HepG2 (cell line): ENCODE data around the gene AFDN. TPM values are rescaled to one million over a fixed set of nuclear protein-coding genes. Genes with fewer than 3 reads are reported as not detected.

Experiments used
- ATAC-seq: fragments of 200-7000 bp; cut with Tn5 transposase; 3 replicates; pipeline ENCODE4 v1.9.1; 2020; ENCODE audit warnings: mild to moderate bottlenecking, moderate library complexity
- BruUV-seq: library from RNA; stranded (reverse); fragments of 400-500 nt; replicated peaks from 2 replicates; lab custom pipeline; 2021; lab: Mats Ljungman, UMichigan
- CTCF ChIA-PET: fragments of 300-600 bp; formaldehyde crosslinking; extraction: SDS; loops from one replicate; lab custom pipeline; 2021; ENCODE audit warnings: low total read pairs, inconsistent platforms, low intra/inter-chr PET ratio; lab: Yijun Ruan, JAX
- POLR2A ChIA-PET: fragments of 350-600 bp; sonication (Branson Sonifier 250); formaldehyde crosslinking; loops from one replicate; lab custom pipeline; 2020; ENCODE audit warnings: antibody characterized with exemption, inconsistent platforms; lab: Yijun Ruan, JAX
- DNase-seq: peaks from one replicate; pipeline ENCODE4 v3.0.0-alpha.2; 2015; ENCODE audit warnings: low spot score
- FAIRE-seq: peaks from 3 replicates; lab custom pipeline; 2011; peaks lifted over from hg19 to GRCh38; lab: Jason Lieb, UNC
- H2AFZ ChIP-seq: one replicate; pipeline ENCODE4 v1.6.1; 2011; ENCODE audit warnings: low read length, inconsistent platforms
- H3K27ac ChIP-seq: fragments of 300-600 bp; 3 replicates; pipeline ENCODE4 v1.8.0; 2011; ENCODE audit warnings: mixed run types, mild to moderate bottlenecking, mixed read lengths, low read length, inconsistent platforms; ENCODE audit not compliant: insufficient read depth; ENCODE audit errors: extremely low read length
- H3K27me3 ChIP-seq, 2 experiments: fragments of 200-600 bp in 1 of 2; 2 replicates in 1 of 2; 3 replicates in 1 of 2; pipeline versions ENCODE4 v1.6.0 to v1.8.0; 2011; ENCODE audit warnings: low read length in 2 of 2, mild to moderate bottlenecking in 2 of 2, moderate library complexity in 2 of 2, inconsistent platforms in 1 of 2; ENCODE audit not compliant: insufficient read depth in 2 of 2, control insufficient read depth in 1 of 2
- H3K36me3 ChIP-seq, 2 experiments: fragments of 200-600 bp in 1 of 2; replicated peaks in 1 of 2; 2 replicates in 1 of 2; 3 replicates in 1 of 2; pipeline versions ENCODE4 v1.5.1 to v1.8.0; 2011; ENCODE audit warnings: low read length in 2 of 2, inconsistent platforms in 1 of 2; ENCODE audit not compliant: insufficient read depth in 2 of 2, control insufficient read depth in 1 of 2
- H3K4me1 ChIP-seq: 2 replicates; pipeline ENCODE4 v1.5.1; 2012; ENCODE audit warnings: low read length, inconsistent platforms; ENCODE audit not compliant: insufficient read depth
- H3K4me2 ChIP-seq: 2 replicates; pipeline ENCODE4 v1.6.0; 2011; ENCODE audit warnings: low read depth, low read length, inconsistent platforms
- H3K4me3 ChIP-seq, 3 experiments: fragments of 200-600 bp in 1 of 3; sonication (generic), shearing (Covaris generic) in 1 of 3; replicated peaks in 1 of 3; 2 replicates each; pipeline ENCODE4 v1.5.1; 2011 to 2016; ENCODE audit warnings: low read length in 3 of 3, inconsistent platforms in 2 of 3, low read depth in 2 of 3, mild to moderate bottlenecking in 2 of 3, control low read depth in 1 of 3, mixed read lengths in 1 of 3; ENCODE audit not compliant: insufficient read depth in 1 of 3
- H3K79me2 ChIP-seq: one replicate; pipeline ENCODE4 v1.6.1; 2011; ENCODE audit warnings: low read length, inconsistent platforms; ENCODE audit not compliant: insufficient read depth
- H3K9ac ChIP-seq: 2 replicates; pipeline ENCODE4 v1.6.0; 2011; ENCODE audit warnings: mild to moderate bottlenecking, low read depth, low read length, inconsistent platforms; ENCODE audit not compliant: insufficient read depth
- H3K9me3 ChIP-seq: 2 replicates; pipeline ENCODE4 v1.5.1; 2012; ENCODE audit warnings: mild to moderate bottlenecking, low read length
- H4K20me1 ChIP-seq: 2 replicates; pipeline ENCODE4 v1.6.0; 2011; ENCODE audit warnings: inconsistent platforms, mild to moderate bottlenecking, low read length, moderate library complexity; ENCODE audit not compliant: insufficient read depth
- FOXC1 ChIP-seq: sonication (generic); formaldehyde crosslinking; IDR thresholded peaks from 2 replicates; pipeline ENCODE4 v1.8.0; 2022; ENCODE audit warnings: mild to moderate bottlenecking, missing genetic modification reagents, borderline replicate concordance
- GATAD2A ChIP-seq: IDR thresholded peaks from 2 replicates; pipeline ENCODE4 v1.6.1; 2016
- GLI4 ChIP-seq: sonication (generic); formaldehyde crosslinking; IDR thresholded peaks from 2 replicates; pipeline ENCODE4 v1.5.1; 2020; ENCODE audit warnings: missing genetic modification reagents, mild to moderate bottlenecking, moderate library complexity, borderline replicate concordance
- PPARG ChIP-seq: conservative IDR thresholded peaks from 2 replicates; pipeline ENCODE4 v1.6.1; 2016; ENCODE audit warnings: missing biosample characterization, missing genetic modification reagents
- SIX1 ChIP-seq: sonication (generic); formaldehyde crosslinking; IDR thresholded peaks from 2 replicates; pipeline ENCODE4 v1.4.0; 2020; ENCODE audit warnings: missing genetic modification reagents, borderline replicate concordance
- SMC3 ChIP-seq: IDR thresholded peaks from 2 replicates; pipeline ENCODE4 v1.6.1; 2011; ENCODE audit warnings: low read length, improper control_type of control experiment
- THAP11 ChIP-seq: IDR thresholded peaks from 2 replicates; pipeline ENCODE4 v1.6.1; 2016; ENCODE audit warnings: missing biosample characterization, missing genetic modification reagents
- ZBTB8A ChIP-seq: sonication (generic); formaldehyde crosslinking; IDR thresholded peaks from 2 replicates; pipeline ENCODE4 v1.4.0; 2020; ENCODE audit warnings: mild to moderate bottlenecking, low read depth, missing genetic modification reagents, borderline replicate concordance
- ZFP41 ChIP-seq: sonication (generic); formaldehyde crosslinking; IDR thresholded peaks from 2 replicates; pipeline ENCODE4 v1.4.0; 2020; ENCODE audit warnings: mild to moderate bottlenecking, missing genetic modification reagents, borderline replicate concordance
- ZNF235 ChIP-seq: sonication (generic); formaldehyde crosslinking; IDR thresholded peaks from 2 replicates; pipeline ENCODE4 v1.8.1; 2023; ENCODE audit warnings: mild to moderate bottlenecking, missing genetic modification reagents, borderline replicate concordance
- ZNF282 ChIP-seq: fragments of 450-650 bp; IDR thresholded peaks from 2 replicates; pipeline ENCODE4 v1.6.1; 2018; ENCODE audit not compliant: partially characterized antibody
- ZNF615 ChIP-seq: sonication (generic); formaldehyde crosslinking; IDR thresholded peaks from 2 replicates; pipeline ENCODE4 v1.5.0; 2020; ENCODE audit warnings: mild to moderate bottlenecking, missing genetic modification reagents, borderline replicate concordance
- ZNF883 ChIP-seq: sonication (generic); formaldehyde crosslinking; IDR thresholded peaks from 2 replicates; pipeline ENCODE4 v1.5.1; 2020; ENCODE audit warnings: mild to moderate bottlenecking, missing genetic modification reagents; ENCODE audit errors: not compliant biosample characterization
- ZNF891 ChIP-seq: sonication (generic); formaldehyde crosslinking; IDR thresholded peaks from 2 replicates; pipeline ENCODE4 v1.5.0; 2020; ENCODE audit warnings: mild to moderate bottlenecking, missing genetic modification reagents
- ZSCAN21 ChIP-seq: sonication (generic); formaldehyde crosslinking; IDR thresholded peaks from 2 replicates; pipeline ENCODE4 v1.8.0; 2022; ENCODE audit warnings: mild to moderate bottlenecking, missing genetic modification reagents, moderate library complexity, borderline replicate concordance
- WGBS: methylation state at CpG from one replicate; pipeline ENCODE4 v1.1.6; 2017; ENCODE audit warnings: low lambda C conversion rate; 5-methylcytosine and 5-hydroxymethylcytosine counted together
- in situ Hi-C: cut with HindIII; loops from 2 replicates; pipeline ENCODE4 v1.10.0; 2017; ENCODE audit warnings: low pct_unique_long_range_greater_than_20kb; ENCODE audit not compliant: extremely low pct_ligation_motif_present
- intact Hi-C: fragments of 100-400 bp; cut with micrococcal nuclease; formaldehyde crosslinking; loops from one replicate; pipeline ENCODE4 v1.10.0; 2022; ENCODE audit not compliant: unreplicated experiment
- polyA plus RNA-seq, 8 experiments: library from polyadenylated mRNA; depleted of rRNA in 3 of 8; stranded (reverse) in 7 of 8; unstranded in 1 of 8; fragments of >200 nt; fragmentation: Illumina TruSeq in 4 of 8; extraction: Trizol in 4 of 8; gene quantifications; 2 replicates each; pipeline versions ENCODE4 v1.2.1 to v1.2.3, GENCODE V29; 2011 to 2016; ENCODE audit warnings: low read depth in 4 of 8, missing spikeins in 1 of 8, mixed read lengths in 1 of 8; ENCODE audit not compliant: insufficient read depth in 1 of 8
- total RNA-seq, 5 experiments: library from RNA; depleted of rRNA; stranded (reverse); fragments of >200 nt; fragmentation: Illumina TruSeq; extraction: Trizol; gene quantifications; 2 replicates each; pipeline ENCODE4 v1.2.3, GENCODE V29; 2016; ENCODE audit warnings: low read depth in 1 of 5
- TF ChIP-seq, protein P1 (sequence below): sonication (generic); formaldehyde crosslinking; IDR thresholded peaks from 2 replicates; pipeline ENCODE4 v1.4.0; 2020; ENCODE audit warnings: missing genetic modification reagents, borderline replicate concordance
- TF ChIP-seq, protein P2 (sequence below): sonication (generic); formaldehyde crosslinking; IDR thresholded peaks from 2 replicates; pipeline ENCODE4 v1.5.0; 2020; ENCODE audit warnings: mild to moderate bottlenecking, missing genetic modification reagents, moderate library complexity
- TF ChIP-seq, protein P3 (sequence below): conservative IDR thresholded peaks from 2 replicates; pipeline ENCODE4 v1.6.1; 2018; ENCODE audit warnings: missing genetic modification reagents

AFDN gene
- total and polyA plus RNA-seq, 2 of the 13 experiments (the other 11 are each of a cell fraction or from before 2014, with no cell fraction given), result 136 to 151 TPM

DNA sequence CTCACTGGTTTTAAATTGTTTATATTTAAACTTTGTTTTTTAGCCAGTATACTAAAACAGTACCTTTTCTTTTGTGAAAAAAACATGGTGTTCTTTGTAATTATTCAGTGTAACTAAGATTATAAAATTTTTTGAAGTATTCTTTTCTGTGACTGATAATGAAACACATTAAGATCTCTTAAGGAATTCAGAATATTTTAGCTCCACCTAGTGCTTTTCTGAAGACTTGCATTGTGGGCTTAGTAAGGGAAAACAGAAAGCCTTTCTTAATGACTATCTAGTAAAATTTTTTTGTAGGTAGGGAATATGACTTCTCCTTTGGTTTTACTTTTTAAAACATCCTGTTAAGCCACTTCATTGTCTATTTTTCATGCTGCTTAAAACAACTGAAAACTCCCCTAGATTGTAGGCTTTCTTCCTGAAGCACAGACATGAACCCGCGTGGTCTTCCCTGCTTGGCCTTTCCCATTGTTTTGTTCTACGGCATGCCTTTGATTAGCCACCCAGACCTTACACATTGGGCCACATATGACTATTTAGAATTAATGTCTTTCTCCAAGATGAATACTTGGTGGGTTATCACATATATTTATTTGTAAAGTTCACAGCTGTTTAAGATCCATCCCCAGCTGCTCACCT is 72.1 kb downstream of the AFDN start:
- DNase-seq (peak; percentile 43), FAIRE-seq (peak; percentile 84), ATAC-seq (no peak)
- Histone ChIP-seq H3K4me2 (no peak overlapping the region), H3K4me3 (no peak overlapping the region), H3K27ac (no peak overlapping the region), H4K20me1 (no peaks in the 10 kb centered on the region), H3K27me3 (no peaks in the 10 kb centered on the region), H3K9me3 (no peaks in the 10 kb centered on the region), H3K79me2 (no peaks in the 10 kb centered on the region), H3K4me1 (peaks cover 8% of the 10 kb centered on the region; the same call in 1 of the 2 replicates), H3K9ac (no peak overlapping the region), H2AFZ (no peak overlapping the region), H3K36me3 (peaks cover 27 to 83% of the 10 kb centered on the region in 2 experiments)
- ChIA-PET POLR2A (no interaction called here), CTCF (interaction anchor here (0.7 to 1.7 kb wide), 4 partner anchors 35 to 413 kb away, joined by 3 to 13 read pairs (median 5); no protein-coding TSS in a partner anchor)
- 91% methylated on average over 3 of the region's 3 CpGs for WGBS
- no TSS peak for BruUV-seq
- intact Hi-C loops (loop anchor here (1.0 to 5.0 kb wide), 3 partner anchors 71 to 413 kb away; partner anchors contain the start of gene AFDN), in situ Hi-C loops (no loop called here)
- TF ChIP-seq ZNF615 (CRISPR knock-in tag) (no peak), ZSCAN21 (no peak), ZNF891 (CRISPR knock-in tag) (no peak), ZFP41 (CRISPR knock-in tag) (no peak), GLI4 (CRISPR knock-in tag) (peak; percentile 22; the same call in 1 of the 2 replicates), PPARG (0 out of 2 replicates have a peak, but pooled peaks have one; percentile 19), GATAD2A (CRISPR knock-in tag) (0 out of 2 replicates have a peak, but pooled peaks have one; percentile 19), FOXC1 (no peak), SIX1 (CRISPR knock-in tag) (no peak), SMC3 (peak; percentile 85), ZBTB8A (CRISPR knock-in tag) (no peak), ZNF235 (no peak), ZNF883 (CRISPR knock-in tag) (no peak), THAP11 (peak; percentile 27; the same call in 1 of the 2 replicates), ZNF282 (no peak)
- TF ChIP-seq, protein P1, sequence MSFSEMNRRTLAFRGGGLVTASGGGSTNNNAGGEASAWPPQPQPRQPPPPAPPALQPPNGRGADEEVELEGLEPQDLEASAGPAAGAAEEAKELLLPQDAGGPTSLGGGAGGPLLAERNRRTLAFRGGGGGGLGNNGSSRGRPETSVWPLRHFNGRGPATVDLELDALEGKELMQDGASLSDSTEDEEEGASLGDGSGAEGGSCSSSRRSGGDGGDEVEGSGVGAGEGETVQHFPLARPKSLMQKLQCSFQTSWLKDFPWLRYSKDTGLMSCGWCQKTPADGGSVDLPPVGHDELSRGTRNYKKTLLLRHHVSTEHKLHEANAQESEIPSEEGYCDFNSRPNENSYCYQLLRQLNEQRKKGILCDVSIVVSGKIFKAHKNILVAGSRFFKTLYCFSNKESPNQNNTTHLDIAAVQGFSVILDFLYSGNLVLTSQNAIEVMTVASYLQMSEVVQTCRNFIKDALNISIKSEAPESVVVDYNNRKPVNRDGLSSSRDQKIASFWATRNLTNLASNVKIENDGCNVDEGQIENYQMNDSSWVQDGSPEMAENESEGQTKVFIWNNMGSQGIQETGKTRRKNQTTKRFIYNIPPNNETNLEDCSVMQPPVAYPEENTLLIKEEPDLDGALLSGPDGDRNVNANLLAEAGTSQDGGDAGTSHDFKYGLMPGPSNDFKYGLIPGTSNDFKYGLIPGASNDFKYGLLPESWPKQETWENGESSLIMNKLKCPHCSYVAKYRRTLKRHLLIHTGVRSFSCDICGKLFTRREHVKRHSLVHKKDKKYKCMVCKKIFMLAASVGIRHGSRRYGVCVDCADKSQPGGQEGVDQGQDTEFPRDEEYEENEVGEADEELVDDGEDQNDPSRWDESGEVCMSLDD (CRISPR knock-in tag), result no peak
- TF ChIP-seq, protein P2, sequence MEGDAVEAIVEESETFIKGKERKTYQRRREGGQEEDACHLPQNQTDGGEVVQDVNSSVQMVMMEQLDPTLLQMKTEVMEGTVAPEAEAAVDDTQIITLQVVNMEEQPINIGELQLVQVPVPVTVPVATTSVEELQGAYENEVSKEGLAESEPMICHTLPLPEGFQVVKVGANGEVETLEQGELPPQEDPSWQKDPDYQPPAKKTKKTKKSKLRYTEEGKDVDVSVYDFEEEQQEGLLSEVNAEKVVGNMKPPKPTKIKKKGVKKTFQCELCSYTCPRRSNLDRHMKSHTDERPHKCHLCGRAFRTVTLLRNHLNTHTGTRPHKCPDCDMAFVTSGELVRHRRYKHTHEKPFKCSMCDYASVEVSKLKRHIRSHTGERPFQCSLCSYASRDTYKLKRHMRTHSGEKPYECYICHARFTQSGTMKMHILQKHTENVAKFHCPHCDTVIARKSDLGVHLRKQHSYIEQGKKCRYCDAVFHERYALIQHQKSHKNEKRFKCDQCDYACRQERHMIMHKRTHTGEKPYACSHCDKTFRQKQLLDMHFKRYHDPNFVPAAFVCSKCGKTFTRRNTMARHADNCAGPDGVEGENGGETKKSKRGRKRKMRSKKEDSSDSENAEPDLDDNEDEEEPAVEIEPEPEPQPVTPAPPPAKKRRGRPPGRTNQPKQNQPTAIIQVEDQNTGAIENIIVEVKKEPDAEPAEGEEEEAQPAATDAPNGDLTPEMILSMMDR (CRISPR knock-in tag), result peak; percentile 56
- TF ChIP-seq, protein P3, sequence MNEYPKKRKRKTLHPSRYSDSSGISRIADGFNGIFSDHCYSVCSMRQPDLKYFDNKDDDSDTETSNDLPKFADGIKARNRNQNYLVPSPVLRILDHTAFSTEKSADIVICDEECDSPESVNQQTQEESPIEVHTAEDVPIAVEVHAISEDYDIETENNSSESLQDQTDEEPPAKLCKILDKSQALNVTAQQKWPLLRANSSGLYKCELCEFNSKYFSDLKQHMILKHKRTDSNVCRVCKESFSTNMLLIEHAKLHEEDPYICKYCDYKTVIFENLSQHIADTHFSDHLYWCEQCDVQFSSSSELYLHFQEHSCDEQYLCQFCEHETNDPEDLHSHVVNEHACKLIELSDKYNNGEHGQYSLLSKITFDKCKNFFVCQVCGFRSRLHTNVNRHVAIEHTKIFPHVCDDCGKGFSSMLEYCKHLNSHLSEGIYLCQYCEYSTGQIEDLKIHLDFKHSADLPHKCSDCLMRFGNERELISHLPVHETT (CRISPR knock-in tag), result no peak
